ENCODE measurements around the gene ELOVL3. TPM values are rescaled to one million over a fixed set of nuclear protein-coding genes. Genes with fewer than 3 reads are reported as not detected.

The ELOVL3 gene
- total and polyA plus RNA-seq, 2 of the 13 experiments (the other 11 are each of a cell fraction or from before 2014, with no cell fraction given), result 0.58 to 0.69 TPM

DNA sequence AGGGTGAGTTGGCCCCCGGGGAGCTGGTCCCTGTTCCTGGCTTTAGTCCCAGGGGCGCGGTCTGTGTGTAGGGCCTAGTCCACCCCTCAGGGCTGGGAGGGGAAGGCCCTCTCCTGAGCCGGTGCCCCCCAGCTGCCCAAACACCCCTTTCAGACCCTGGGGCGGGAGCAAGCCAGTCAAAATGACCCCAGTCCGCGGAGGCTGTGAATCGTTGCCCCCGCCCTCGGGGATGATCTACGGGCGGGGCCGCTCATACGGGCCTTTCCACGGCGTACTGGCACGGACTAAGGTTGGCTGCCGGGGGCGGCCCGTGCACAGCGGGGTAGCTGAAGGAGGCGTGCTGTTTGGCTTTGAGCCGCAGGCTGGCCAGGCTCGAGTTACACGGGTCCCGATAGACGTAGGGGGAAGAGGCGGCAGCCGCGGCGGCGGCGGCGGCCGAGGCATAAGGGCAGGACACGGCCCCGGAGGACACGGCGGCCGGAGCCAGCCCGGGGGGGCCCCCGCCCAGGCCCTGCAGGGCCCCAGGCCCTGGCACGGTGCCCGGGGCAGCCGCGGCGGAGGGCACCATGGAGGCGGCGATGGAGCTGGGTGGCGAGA, 4.3 kb downstream of the ELOVL3 start:
- Histone ChIP-seq H3K4me2 (ENCODE audit: low read depth, low read length) (peak overlapping the region; percentile 96), H3K9me3 (ENCODE audit: low read length) (no peaks in the 10 kb centered on the region), H3K27me3 (ENCODE audit: control insufficient read depth in 1 of 2, insufficient read depth in 2 of 2, low read length in 2 of 2) (peaks cover 0 to 45% of the 10 kb centered on the region in 2 experiments; a peak in 4 of 5 replicates), H3K27ac (ENCODE audit: extremely low read length, insufficient read depth, low read length) (no peak overlapping the region), H3K36me3 (replicated peaks in 1 of 2; ENCODE audit: control insufficient read depth in 1 of 2, insufficient read depth in 2 of 2, low read length in 2 of 2) (no peaks in the 10 kb centered on the region), H3K4me3 (replicated peaks in 1 of 3; ENCODE audit: insufficient read depth in 1 of 3, low read depth in 2 of 3, low read length in 3 of 3) (peak overlapping the region; percentile 39 to 72 (median 65); a peak in 5 of 6 replicates), H3K4me1 (ENCODE audit: insufficient read depth, low read length) (peaks cover 50% of the 10 kb centered on the region), H3K9ac (ENCODE audit: insufficient read depth, low read depth, low read length) (0 out of 2 replicates have a peak overlapping the region, but pooled peaks have one; percentile 3), H4K20me1 (ENCODE audit: insufficient read depth, low read length) (no peaks in the 10 kb centered on the region), H2AFZ (ENCODE audit: low read length) (no peak overlapping the region), H3K79me2 (ENCODE audit: insufficient read depth, low read length) (no peaks in the 10 kb centered on the region)
- 0% methylated on average over 4 of the region's 50 CpGs for WGBS (ENCODE audit: low lambda C conversion rate)
- BruUV-seq (replicated peaks), result no TSS peak
- intact Hi-C loops (cut with micrococcal nuclease; ENCODE audit: unreplicated experiment) (loop anchor here (2.0 kb wide), 1 partner anchor 168 kb away; no protein-coding TSS in a partner anchor), in situ Hi-C loops (cut with HindIII; ENCODE audit: extremely low pct_ligation_motif_present, low pct_unique_long_range_greater_than_20kb) (no loop called here)
- FAIRE-seq, result no peak
- CTCF ChIA-PET (ENCODE audit: low intra/inter-chr PET ratio, low total read pairs), result interaction anchor here (1.1 to 4.7 kb wide), 5 partner anchors 11 to 249 kb away, joined by 3 to 34 read pairs (median 12); partner anchors contain the start of gene PITX3
- POLR2A ChIA-PET, result interaction anchor here (0.7 to 2.1 kb wide), 3 partner anchors 21 to 190 kb away, joined by 3 to 6 read pairs (median 3); partner anchors contain the start of gene FBXL15
- DNase-seq (ENCODE audit: low spot score), result no peak
- peak; percentile 18 for ATAC-seq
- TF ChIP-seq, protein P1, sequence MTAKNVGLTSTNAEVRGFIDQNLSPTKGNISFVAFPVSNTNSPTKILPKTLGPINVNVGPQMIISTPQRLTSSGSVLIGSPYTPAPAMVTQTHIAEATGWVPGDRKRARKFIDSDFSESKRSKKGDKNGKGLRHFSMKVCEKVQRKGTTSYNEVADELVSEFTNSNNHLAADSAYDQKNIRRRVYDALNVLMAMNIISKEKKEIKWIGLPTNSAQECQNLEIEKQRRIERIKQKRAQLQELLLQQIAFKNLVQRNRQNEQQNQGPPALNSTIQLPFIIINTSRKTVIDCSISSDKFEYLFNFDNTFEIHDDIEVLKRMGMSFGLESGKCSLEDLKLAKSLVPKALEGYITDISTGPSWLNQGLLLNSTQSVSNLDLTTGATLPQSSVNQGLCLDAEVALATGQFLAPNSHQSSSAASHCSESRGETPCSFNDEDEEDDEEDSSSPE (CRISPR knock-in tag; IDR thresholded peaks at IDR 0.05), result 0 out of 2 replicates have a peak, but pooled peaks have one; percentile 10
- TF ChIP-seq HNRNPH1 (optimal IDR thresholded peaks at IDR 0.05; ENCODE audit: low read depth, low read length) (no peak), ZNF33A (CRISPR knock-in tag; IDR thresholded peaks at IDR 0.05; ENCODE audit: borderline replicate concordance) (no peak), ZNF333 (CRISPR knock-in tag; IDR thresholded peaks at IDR 0.05; ENCODE audit: borderline replicate concordance) (no peak), ZNF431 (CRISPR knock-in tag; IDR thresholded peaks at IDR 0.05; ENCODE audit: borderline replicate concordance, low read depth) (0 out of 2 replicates have a peak, but pooled peaks have one; percentile 14), TBX2 (CRISPR knock-in tag; IDR thresholded peaks at IDR 0.05; ENCODE audit: borderline replicate concordance) (0 out of 2 replicates have a peak, but pooled peaks have one; percentile 3), ZNF761 (CRISPR knock-in tag; conservative IDR thresholded peaks at IDR 0.05) (0 out of 2 replicates have a peak, but pooled peaks have one; percentile 38), HES4 (CRISPR knock-in tag; IDR thresholded peaks at IDR 0.05; ENCODE audit: borderline replicate concordance) (no peak), ZNF558 (CRISPR knock-in tag; IDR thresholded peaks at IDR 0.05; ENCODE audit: borderline replicate concordance) (0 out of 2 replicates have a peak, but pooled peaks have one; percentile 20), ZNF790 (CRISPR knock-in tag; IDR thresholded peaks at IDR 0.05; ENCODE audit: borderline replicate concordance) (0 out of 2 replicates have a peak, but pooled peaks have one; percentile 48)
- TF ChIP-seq, protein P2, sequence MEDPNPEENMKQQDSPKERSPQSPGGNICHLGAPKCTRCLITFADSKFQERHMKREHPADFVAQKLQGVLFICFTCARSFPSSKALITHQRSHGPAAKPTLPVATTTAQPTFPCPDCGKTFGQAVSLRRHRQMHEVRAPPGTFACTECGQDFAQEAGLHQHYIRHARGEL (CRISPR knock-in tag; IDR thresholded peaks at IDR 0.05), result no peak
- TF ChIP-seq, protein P3, sequence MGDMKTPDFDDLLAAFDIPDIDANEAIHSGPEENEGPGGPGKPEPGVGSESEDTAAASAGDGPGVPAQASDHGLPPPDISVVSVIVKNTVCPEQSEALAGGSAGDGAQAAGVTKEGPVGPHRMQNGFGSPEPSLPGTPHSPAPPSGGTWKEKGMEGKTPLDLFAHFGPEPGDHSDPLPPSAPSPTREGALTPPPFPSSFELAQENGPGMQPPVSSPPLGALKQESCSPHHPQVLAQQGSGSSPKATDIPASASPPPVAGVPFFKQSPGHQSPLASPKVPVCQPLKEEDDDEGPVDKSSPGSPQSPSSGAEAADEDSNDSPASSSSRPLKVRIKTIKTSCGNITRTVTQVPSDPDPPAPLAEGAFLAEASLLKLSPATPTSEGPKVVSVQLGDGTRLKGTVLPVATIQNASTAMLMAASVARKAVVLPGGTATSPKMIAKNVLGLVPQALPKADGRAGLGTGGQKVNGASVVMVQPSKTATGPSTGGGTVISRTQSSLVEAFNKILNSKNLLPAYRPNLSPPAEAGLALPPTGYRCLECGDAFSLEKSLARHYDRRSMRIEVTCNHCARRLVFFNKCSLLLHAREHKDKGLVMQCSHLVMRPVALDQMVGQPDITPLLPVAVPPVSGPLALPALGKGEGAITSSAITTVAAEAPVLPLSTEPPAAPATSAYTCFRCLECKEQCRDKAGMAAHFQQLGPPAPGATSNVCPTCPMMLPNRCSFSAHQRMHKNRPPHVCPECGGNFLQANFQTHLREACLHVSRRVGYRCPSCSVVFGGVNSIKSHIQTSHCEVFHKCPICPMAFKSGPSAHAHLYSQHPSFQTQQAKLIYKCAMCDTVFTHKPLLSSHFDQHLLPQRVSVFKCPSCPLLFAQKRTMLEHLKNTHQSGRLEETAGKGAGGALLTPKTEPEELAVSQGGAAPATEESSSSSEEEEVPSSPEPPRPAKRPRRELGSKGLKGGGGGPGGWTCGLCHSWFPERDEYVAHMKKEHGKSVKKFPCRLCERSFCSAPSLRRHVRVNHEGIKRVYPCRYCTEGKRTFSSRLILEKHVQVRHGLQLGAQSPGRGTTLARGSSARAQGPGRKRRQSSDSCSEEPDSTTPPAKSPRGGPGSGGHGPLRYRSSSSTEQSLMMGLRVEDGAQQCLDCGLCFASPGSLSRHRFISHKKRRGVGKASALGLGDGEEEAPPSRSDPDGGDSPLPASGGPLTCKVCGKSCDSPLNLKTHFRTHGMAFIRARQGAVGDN (CRISPR knock-in tag; IDR thresholded peaks at IDR 0.05), result peak; percentile 12
- TF ChIP-seq, protein P4, sequence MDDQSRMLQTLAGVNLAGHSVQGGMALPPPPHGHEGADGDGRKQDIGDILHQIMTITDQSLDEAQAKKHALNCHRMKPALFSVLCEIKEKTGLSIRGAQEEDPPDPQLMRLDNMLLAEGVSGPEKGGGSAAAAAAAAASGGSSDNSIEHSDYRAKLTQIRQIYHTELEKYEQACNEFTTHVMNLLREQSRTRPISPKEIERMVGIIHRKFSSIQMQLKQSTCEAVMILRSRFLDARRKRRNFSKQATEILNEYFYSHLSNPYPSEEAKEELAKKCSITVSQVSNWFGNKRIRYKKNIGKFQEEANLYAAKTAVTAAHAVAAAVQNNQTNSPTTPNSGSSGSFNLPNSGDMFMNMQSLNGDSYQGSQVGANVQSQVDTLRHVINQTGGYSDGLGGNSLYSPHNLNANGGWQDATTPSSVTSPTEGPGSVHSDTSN (CRISPR knock-in tag; IDR thresholded peaks at IDR 0.05; ENCODE audit: borderline replicate concordance), result no peak

Data from HepG2 (cell line).